Fibroblast of gingiva (primary cell): Measurements from ENCODE around the gene KBTBD13.
"Not testable (repeated sequence)": the region's sequence is repeated elsewhere in the genome, so short reads cannot be mapped to it uniquely, and the experiment has no call there.

Experiments
- DNase-seq: peaks from one replicate; pipeline ENCODE4 v3.0.0-alpha.2; 2011; ENCODE audit warnings: low read depth

The KBTBD13 gene

DNA sequence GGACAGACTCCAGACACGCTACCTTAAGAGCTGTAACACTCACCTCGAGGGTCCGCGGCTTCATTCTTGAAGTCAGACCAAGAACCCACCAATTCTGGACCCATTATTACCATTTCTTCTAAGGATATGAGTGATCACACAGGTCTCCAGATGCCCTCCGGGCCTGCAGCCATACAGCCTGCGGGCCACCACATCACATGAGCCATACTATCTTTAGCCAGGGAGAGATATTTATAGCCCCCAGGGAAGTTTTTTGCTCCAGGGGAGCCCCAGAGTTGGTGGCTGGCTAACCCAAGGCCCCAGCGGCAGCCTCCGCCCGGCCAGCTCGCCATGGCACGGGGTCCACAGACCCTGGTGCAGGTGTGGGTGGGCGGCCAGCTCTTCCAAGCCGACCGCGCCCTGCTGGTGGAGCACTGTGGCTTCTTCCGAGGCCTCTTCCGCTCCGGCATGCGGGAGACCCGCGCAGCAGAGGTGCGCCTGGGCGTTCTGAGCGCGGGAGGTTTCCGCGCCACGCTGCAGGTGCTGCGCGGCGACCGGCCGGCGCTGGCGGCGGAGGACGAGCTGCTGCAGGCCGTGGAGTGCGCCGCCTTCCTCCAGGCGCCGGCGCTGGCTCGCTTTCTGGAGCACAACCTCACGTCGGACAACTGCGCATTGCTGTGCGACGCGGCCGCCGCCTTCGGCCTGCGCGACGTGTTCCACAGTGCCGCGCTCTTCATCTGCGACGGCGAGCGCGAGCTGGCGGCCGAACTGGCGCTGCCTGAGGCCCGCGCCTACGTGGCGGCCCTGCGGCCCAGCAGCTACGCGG lies at the start of gene KBTBD13:
KBTBD13 (plus strand) TSS at position 261 of the 805 bp plus-strand sequence; CDS start at position 331, 70 bp downstream.
- no peak for DNase-seq

DNA sequence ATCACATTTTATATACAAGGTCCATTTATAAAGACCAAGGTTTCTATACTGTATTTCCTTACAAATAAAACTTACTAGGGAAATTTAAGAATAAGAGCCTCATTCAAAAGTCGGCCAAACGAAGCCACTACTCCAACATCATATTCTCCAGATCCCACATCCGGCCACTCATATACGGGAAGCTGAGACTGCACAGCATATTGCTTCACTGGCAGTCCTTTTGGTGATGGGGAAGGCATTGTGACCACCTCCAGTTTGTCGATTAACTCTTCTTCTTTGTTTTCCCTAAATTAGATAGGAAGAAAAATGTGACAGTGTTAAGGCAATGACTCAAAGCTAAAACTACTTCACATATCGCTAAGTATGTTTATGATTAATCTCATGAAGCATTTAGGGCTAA lies 49.8 kb upstream of the KBTBD13 start:
- DNase-seq, result no peak

DNA sequence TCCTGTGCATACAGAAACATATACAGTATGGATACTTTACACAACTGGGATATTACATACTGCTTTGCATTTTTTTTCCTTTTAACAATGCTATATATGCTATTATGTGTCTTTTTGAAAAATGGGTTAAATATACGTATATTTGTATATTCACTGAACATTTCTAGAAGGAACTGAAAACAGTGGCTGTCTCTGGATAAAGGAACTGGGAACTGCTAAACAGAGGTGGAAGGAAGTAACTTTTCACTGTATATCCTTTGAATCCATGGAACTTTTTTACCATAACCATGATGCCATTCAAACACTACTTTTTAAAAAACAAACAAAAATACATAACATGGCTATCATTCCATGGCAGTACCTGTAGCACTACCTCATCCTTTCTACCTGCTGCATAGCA lies 49.0 kb upstream of the KBTBD13 start:
- DNase-seq, result no peak

DNA sequence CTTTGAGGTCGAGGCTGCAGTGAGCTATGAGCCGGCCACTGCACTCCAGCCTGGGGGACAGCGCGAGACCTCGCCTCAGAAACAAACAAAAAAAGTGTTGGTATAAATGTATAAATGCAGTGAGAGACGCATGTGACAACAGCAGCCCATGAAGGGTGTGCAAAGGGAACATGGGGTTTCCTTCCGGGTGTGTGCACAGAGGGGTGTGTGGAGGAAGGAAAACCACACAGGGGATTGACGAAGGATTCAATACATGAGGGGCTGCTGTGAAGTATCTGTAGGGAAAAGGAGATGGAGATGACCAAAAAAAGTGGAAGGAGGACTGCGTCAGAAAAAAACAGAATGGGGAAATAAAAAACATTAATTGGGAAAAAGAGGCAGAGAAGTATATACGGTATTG lies 48.2 kb upstream of the KBTBD13 start:
- no peak for DNase-seq

DNA sequence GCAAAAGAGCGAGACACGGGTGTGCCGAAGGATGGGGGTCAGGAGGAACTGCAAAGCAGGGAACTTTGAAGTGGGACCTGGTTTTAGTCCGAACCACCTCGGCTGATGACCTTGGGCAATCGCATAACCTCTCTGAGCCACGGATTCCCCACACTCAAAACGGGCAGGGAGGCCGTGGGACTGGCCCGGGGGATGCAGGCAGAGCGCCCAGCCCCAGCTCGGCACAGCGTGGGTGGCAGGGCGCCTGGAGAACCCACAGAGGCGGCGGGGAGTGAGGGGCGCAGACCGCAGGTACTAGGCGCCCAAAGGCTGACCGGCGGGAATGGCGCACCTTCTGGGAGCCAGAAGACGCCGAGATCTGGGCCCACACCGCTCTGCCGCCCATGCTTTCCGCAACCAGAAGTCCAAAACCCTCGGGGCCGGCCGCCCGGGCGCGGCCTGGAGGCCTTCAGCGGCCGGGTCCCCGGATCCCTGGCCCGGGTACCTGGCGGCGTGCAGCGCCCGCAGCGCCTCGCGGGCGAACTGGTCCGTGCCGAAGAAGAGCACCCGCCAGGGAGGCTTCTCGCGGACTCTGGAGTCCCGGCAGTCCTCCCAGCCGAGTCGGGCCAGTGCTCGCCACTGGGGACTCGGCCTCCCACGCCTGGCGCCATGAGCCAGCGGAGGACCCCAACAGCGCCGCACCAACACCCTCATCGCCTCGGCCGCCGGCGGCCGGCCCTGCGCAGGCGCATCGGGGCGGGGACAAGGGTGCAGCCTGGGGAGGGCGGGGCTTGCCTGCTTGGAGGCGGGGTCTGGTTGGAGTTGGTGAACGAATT lies 47.4 kb upstream of the KBTBD13 start, which contains the start of gene MTFMT:
MTFMT (minus strand) TSS at position 719 of the 815 bp plus-strand sequence; CDS start at position 693, 26 bp downstream.
- DNase-seq, result peak; percentile 69

DNA sequence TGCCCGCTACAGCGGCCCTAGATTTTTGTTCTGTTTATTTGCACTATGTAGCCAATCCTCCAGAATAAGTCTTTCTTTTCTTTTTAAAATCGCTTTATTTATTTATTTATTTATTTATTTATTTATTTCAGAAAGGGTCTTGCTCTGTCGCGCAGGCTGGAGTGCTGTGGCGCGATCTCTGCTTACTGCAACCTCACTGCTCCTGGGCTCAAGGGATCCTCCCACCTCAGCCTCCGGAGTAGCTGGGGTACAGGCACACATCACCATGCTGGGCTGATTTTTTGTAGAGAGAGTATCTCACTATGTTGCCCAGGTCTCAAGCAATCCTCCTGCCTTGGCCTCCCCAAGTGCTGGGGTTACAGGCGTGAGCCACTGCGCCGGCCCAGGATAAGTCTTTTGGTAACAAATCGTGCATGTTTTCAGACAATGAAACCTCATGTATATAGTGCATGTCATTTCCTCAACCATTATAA lies 46.8 kb upstream of the KBTBD13 start:
- DNase-seq, result no peak

DNA sequence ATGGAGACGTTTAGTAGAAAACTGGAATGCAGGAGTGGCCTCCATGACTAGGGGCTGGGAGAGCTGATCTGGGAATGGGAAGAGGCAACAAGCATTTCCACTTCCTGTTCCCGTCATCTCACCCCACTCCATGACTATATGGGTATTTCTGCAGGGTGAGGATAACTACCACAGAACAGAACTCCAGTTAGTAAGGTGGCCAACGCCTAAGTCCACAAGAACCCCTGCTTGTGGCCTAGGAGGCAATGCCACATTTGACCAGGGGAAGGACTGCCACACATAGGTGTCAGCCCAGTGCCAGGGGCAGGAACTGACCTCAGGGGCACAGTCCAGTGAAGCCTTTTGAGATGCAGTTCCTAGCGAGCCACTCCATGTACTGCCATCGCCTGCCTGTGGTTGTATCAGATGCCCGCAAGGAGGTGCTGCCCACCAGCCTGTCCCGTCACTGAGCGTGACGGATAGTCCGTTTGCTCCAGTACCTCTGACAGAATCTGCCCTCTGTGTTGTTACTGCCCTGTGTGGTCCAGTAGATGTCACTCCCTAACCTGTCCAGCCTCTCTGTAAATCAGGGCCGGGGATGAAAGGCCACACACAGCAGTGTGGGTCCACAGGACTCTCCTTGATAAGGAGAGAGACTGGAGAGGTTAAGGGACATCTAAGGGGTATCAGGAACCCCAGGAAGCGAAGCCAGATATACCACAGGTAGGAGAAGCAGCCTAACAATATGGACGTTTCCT lies 43.6 kb upstream of the KBTBD13 start:
- peak; percentile 62 for DNase-seq

DNA sequence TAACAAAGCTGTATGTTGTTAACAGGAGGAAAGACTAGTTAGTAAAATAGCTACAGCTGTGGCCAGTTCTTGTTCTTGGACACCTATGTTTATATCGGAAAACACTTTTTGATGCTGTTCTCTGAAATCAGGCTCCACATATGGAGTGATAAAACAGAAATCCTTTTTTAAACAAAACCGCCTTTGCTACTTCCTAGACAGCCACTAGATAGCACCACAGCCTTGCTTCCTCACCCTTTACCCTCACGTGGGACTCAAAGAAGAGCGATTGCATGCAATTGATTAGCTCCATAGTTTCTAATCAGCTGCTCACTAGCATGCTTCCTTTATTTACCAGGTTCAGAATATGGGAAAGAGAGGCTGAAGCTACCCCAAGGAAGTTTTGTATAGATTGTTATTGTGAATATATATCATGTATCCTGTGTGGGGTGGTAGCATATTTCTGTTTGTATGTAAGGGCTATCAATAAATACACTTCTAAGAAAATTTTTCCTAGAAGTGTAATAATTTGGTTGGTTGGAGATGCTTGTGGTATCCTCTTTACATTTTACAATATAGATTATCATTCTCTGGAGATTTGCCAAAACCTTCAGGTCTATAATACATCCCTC lies 42.8 kb upstream of the KBTBD13 start:
- DNase-seq, result peak; percentile 55

DNA sequence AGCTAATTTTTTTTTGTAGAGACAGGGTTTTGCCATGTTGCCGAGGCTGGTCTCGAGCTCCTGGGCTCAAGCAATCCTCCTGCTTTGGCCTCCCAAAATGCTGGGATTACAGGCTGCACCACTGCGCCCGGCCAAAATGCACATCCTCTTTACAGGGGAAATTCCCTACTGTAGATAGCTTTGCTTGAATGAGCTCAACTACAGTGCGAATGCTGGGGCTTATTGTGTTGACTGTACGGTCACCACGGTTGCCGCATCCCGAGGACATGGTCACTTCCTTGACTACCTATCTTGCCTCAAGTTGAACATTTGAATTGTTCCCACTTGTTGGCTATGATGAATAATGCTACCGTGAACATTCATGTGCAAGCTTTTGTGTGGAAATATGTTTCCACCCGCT lies 41.8 kb upstream of the KBTBD13 start:
- no peak for DNase-seq

DNA sequence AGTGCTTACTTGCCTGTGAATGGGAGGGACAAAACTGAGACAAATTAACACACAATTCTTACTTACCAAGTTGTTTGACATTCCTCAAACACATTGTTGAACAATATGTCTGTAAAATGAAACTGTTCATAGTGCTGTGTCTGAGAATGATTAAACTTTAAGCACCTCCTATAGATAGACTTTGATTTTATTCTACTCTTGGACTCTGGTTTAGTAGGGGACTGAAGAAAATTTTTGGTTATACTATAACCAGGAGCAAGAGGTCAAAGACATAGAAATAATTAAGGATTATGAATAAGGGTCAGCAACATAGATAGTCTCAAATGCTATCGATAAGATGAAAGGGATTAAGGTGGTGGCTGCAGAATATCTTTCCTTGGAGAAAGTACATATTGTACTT lies 39.2 kb upstream of the KBTBD13 start:
- no peak for DNase-seq

DNA sequence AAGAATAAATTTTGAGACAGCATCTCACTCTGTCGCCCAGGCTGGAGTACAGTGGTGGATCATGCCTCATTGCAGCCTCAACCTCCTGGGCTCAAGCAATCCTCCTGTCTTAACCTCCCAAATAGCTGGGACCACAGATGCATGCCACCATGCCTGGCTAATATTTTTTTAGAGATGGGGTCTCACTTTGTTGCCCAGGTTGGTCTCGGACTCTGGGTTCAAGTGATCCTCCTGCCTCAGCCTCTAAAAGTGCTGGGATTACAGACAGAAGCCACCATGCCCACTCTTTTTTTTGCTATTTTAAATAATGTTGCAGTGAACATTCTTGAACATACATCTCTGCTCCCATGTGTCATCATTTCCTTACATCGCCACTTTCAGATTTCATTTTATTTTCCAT lies 38.1 kb upstream of the KBTBD13 start:
- no peak for DNase-seq

DNA sequence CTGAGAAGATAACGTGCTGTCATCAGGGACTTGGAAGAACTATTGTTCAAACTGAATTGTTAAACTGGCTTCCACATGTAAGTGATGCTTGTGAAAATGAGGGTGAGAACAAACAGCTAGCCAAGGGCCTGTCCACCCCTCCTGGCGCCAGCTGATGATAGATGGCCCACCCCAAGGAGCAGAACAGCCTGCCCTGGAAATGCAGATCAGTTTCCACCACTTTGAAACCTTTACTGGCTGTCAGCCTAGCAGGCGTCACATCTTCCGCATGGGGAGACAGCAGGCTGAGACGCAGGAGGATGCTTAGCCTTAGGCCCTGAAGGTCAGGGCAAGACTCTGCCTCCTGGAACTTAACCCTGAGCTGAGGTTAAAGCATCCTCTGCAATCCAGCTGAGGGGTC lies 37.7 kb upstream of the KBTBD13 start:
- no peak for DNase-seq

DNA sequence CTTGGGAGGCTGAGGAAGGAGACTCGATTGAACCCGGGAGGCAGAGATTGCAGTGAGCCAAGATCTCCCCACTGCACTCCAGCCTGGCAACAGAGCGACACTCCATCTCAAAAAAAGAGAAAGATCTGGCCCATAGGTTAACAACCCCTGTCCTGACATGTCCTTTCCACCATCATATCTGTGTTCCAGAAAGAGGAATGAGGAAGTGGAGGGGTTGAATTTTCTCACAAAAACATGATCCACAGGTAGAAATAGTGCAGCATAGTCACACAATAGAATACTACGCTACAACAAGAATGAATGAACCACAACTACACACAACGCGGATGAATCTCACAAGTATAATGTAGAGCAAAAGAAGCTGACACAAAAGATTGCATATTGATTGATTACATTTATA lies 36.1 kb upstream of the KBTBD13 start:
- no peak for DNase-seq

DNA sequence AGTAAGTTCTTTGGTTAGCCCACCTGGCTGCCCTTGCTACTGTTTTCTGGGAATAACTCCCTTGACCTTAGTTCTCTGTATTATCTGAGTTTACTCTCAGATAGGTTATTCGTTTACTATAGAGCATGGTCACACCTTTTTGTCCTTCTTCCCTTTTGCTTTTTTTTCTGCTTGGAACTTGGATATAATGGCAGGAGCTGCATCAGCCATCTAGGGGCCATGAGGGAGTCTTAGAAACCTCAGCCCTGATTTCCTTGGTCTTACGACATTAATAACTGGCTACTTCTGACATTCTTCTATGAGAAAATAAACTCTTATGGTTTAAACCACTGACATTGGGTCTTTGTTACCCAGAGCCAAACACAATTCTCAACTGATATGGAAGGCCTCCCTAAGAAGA lies 34.8 kb upstream of the KBTBD13 start:
- no peak for DNase-seq

DNA sequence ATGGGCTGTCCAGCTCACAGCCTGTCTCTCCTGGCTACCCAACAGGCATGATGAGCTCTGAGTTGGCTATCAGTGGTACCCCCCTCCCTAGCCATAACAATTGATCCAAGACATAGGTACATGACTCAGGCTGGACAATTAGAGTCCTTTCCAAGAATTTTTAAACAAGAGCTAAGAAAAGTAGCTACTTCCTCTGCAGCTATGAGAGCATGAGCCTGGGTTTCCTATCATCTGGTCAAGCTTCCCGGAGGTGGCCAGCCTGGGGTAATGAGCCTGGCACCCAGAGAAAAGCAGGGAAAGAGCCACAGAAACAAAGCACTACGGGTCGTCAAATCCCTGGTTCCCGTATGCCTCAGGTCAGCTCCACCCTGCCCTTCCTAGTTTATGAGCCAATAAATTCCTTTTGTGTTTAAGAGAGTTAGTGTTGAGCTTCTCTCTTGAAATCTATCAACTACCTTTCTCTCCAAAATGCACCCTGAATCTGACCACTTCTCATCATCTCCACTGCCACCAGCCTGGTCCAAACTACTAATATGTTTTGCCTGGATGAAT lies 33.7 kb upstream of the KBTBD13 start:
- no peak for DNase-seq

DNA sequence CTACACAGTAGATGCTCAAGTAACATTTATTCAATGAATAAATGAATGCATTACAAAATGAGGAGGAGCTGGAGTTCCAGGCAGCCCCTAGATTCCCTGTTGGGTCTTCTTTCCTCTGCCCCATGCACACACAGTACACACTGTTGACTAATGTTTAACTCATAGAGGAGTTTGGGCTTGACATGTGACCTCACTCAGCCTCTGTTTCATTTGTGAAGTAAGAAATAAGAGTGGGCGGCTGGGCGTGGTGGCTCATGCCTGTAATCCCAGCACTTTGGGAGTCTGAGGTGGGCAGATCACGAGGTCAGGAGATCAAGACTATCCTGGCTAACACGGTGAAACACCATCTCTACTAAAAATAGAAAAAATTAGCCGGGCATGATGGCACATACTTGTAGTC lies 32.3 kb upstream of the KBTBD13 start:
- DNase-seq, result not testable (repeated sequence)

DNA sequence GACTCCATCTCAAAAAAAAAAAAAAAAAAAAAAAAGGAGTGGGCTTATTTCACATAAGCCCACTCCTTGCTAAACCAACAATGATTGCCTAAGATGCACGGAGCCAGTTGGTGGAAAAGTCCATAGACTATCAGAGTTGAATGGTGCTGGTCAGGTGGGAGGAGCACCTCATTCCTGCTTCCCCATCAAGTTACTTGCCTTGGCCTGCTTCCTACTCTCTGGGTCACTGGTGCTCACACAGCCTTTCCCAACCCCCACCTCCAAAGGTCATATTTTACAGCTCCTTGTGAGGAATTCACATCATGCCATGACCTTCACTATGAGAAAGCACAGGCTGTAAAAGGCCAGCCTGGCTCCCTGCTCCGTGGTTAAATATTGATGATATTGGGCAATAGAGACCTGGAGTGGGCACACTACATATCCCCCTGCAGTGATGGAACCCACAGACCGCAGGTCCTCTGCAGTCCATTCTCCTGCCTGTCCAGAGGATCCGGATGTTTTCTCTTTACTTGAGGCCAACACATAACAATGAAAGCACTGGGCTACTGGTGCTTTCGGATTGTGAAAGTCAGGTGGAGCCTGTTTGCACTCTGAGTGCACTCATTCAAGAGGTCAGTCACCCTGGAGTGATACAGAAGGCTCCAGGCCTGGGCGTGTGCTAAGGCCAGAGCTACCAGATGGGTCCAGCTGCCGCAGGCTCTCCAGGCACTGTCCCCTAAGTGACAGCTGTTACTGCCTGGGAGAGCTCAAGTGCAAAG lies 31.6 kb upstream of the KBTBD13 start, which contains the start of gene SLC51B:
SLC51B (plus strand) TSS at position 664 of the 758 bp plus-strand sequence. CDS start 4,618 bp downstream, outside the sequence.
- DNase-seq, result no peak

DNA sequence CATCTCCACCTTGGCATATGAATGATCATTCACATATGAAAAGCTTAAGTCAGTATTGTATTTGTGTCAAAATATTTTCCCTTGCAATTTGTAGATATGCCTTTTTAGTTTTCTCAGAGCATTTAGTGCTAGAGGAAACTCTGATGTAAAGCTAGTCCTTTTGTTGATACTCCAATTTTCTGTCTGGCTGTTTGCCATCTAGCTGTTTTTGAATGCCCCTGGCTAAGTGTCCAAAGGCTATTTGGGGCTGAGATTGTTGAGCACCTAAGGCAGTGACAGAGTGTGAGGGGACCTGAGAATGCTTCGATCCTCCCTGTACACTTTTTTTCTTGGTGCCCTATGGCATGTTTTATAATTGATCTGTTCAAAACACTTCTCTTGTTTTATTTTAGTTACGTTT lies 28.3 kb upstream of the KBTBD13 start:
- no peak for DNase-seq

DNA sequence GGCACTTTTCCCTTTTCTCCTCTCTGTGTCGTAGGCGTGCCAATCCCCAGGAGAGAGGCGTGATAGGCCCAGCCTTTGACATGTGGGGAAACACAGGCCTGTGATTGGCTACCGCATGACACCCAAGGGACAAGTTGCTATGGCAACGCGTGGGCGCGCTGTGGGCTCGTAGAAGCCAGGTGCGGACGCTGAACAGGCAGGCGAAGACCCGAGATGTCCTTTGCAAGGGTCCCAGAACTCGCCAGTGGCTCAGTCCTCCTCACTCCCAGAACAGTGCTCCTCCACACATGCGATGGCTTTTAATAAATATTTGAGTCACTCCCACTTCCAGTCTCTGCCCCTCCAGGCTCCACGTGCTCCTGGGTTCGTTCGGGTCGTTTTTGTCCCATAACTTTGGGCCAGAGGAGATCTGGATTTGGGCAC lies 27.1 kb upstream of the KBTBD13 start:
- DNase-seq, result peak; percentile 90

DNA sequence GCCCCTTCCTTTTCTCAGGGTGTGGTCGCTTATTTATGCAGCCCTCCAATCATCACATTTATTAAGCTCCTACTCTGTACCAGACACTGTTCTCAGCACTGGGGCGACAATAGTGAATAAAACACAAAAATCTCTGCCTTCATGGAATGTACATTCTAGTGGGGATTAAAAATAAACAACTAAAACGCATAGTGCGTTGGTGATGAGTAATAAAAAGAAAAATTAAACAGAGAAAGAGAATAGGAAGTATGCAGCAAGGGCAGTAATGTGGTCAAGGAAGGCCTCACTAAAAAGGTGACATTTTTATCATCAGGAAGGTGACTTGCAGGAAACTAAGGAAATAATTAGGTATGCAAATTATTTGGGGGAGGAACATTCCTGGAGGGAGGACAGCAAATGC lies 26.3 kb upstream of the KBTBD13 start:
- DNase-seq, result no peak

DNA sequence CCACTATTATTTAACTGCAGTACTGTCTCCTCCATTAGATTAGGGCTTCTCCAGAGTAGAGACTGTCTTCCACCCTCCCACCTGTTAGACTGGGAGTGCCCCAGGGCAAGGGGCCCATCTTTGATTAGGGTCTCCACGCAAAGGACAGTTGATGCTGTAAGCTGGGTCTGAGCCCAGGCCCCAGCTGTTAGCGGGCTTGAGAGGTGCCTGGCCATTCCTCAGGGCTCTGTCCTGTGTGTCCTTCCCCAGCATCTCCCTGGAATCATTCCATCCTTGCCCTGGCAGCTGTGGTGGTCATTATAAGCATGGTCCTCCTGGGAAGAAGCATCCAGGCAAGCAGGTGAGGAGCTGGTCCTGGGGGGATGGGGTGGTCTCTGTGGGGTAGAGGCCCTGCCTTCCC lies 25.3 kb upstream of the KBTBD13 start:
- DNase-seq, result no peak
